ENCODE measurements around the gene DGCR8.

- TF ChIP-seq EZH2 (IDR thresholded peaks at IDR 0.05; ENCODE audit: insufficient read depth, poor library complexity, severe bottlenecking): no peak
- no peak for TF ChIP-seq EZH2phosphoT487 (IDR thresholded peaks at IDR 0.05; ENCODE audit: insufficient read depth, low read depth)
These were observed 20.9 kb upstream of the DGCR8 start for GRCh38 chr22:20058989-20059770.

All from GM23248 (cell line).